MM.1S (cell line): ENCODE data around the gene F11.

Experiments used
- DNase-seq: peaks from one replicate; pipeline ENCODE4 v3.0.0-alpha.2; 2015
- H2AFZ ChIP-seq: fragments of 300-600 bp; sonication (generic); 2 replicates; pipeline ENCODE4 v1.6.0; 2016; ENCODE audit warnings: antibody characterized with exemption, low read length
- H3F3A ChIP-seq: fragments of 300-600 bp; sonication (generic); 2 replicates; pipeline ENCODE4 v1.6.1; 2016; ENCODE audit warnings: mild to moderate bottlenecking, antibody characterized with exemption, low read length, moderate library complexity, mixed read lengths; ENCODE audit not compliant: insufficient read depth
- H3K27ac ChIP-seq: fragments of 300-600 bp; sonication (generic); 2 replicates; pipeline ENCODE4 v1.5.1; 2016; ENCODE audit warnings: mild to moderate bottlenecking, low read length
- H3K27me3 ChIP-seq: fragments of 300-600 bp; sonication (generic); replicated peaks from 2 replicates; pipeline ENCODE4 v1.6.0; 2016; ENCODE audit warnings: low read length; ENCODE audit not compliant: insufficient read depth
- H3K36me3 ChIP-seq: fragments of 300-600 bp; sonication (generic); replicated peaks from 2 replicates; pipeline ENCODE4 v1.6.1; 2016; ENCODE audit warnings: mild to moderate bottlenecking, low read length, mixed read lengths; ENCODE audit not compliant: insufficient read depth
- H3K4me1 ChIP-seq: fragments of 300-600 bp; sonication (generic); 2 replicates; pipeline ENCODE4 v1.6.1; 2016; ENCODE audit warnings: low read length, mixed read lengths
- H3K4me2 ChIP-seq: fragments of 300-600 bp; sonication (generic); 2 replicates; pipeline ENCODE4 v1.6.0; 2016; ENCODE audit warnings: low read depth, low read length
- H3K4me3 ChIP-seq: fragments of 300-600 bp; sonication (generic); 2 replicates; pipeline ENCODE4 v1.5.1; 2016; ENCODE audit warnings: low read length, mixed read lengths
- H3K79me2 ChIP-seq: fragments of 300-600 bp; sonication (generic); 2 replicates; pipeline ENCODE4 v1.6.1; 2016; ENCODE audit warnings: mixed run types, low read length, mixed read lengths
- H3K9ac ChIP-seq: fragments of 300-600 bp; sonication (generic); 2 replicates; pipeline ENCODE4 v1.6.1; 2016; ENCODE audit warnings: low read length, mixed read lengths
- H3K9me2 ChIP-seq: fragments of 300-600 bp; sonication (generic); replicated peaks from 2 replicates; pipeline ENCODE4 v1.6.1; 2016; ENCODE audit warnings: mild to moderate bottlenecking, low read length, mixed read lengths; ENCODE audit not compliant: insufficient read depth
- H3K9me3 ChIP-seq: fragments of 300-600 bp; sonication (generic); replicated peaks from 2 replicates; pipeline ENCODE4 v1.6.1; 2016; ENCODE audit warnings: mild to moderate bottlenecking, low read length, mixed read lengths; ENCODE audit not compliant: insufficient read depth
- H4K20me1 ChIP-seq: fragments of 300-600 bp; sonication (generic); 2 replicates; pipeline ENCODE4 v1.6.1; 2016; ENCODE audit warnings: mild to moderate bottlenecking, low read length, moderate library complexity, mixed read lengths; ENCODE audit not compliant: insufficient read depth
- CTCF ChIP-seq: fragments of 300-600 bp; sonication (generic); IDR thresholded peaks from 2 replicates; pipeline ENCODE4 v1.5.1; 2016; ENCODE audit warnings: antibody characterized with exemption, low read length, mixed read lengths
- EZH2 ChIP-seq: fragments of 300-600 bp; sonication (generic); optimal IDR thresholded peaks from 2 replicates; pipeline ENCODE3; 2017; ENCODE audit warnings: low read depth, mild to moderate bottlenecking, antibody characterized with exemption, low read length, mixed read lengths
- EZH2phosphoT487 ChIP-seq: fragments of 300-600 bp; sonication (generic); IDR thresholded peaks from 2 replicates; pipeline ENCODE4 v1.6.1; 2018; ENCODE audit warnings: antibody characterized with exemption, low read length

The F11 gene

GRCh38 chr4:186258216-186258811, 7.7 kb upstream of the F11 start:
- Histone ChIP-seq H3K36me3 (no peaks in the 10 kb centered on the region), H3K9me3 (no peaks in the 10 kb centered on the region), H3K4me3 (peak overlapping the region; percentile 14; the same call in 1 of the 2 replicates), H3K4me1 (0 out of 2 replicates have a peak, but pooled peaks cover 3% of the 10 kb centered on the region), H3K9me2 (no peaks in the 10 kb centered on the region), H4K20me1 (no peaks in the 10 kb centered on the region), H3K9ac (no peak overlapping the region), H3F3A (no peaks in the 10 kb centered on the region), H3K79me2 (no peaks in the 10 kb centered on the region), H3K4me2 (peak overlapping the region; percentile 44), H3K27ac (peak overlapping the region; percentile 8; the same call in 1 of the 2 replicates), H2AFZ (peak overlapping the region; percentile 24; the same call in 1 of the 2 replicates), H3K27me3 (no peaks in the 10 kb centered on the region)
- peak; percentile 51 for DNase-seq
- TF ChIP-seq CTCF (no peak), EZH2 (no peak), EZH2phosphoT487 (no peak)

GRCh38 chr4:186260117-186260503, 5.9 kb upstream of the F11 start:
- no peak for TF ChIP-seq EZH2phosphoT487
- TF ChIP-seq CTCF, result no peak
- TF ChIP-seq EZH2, result no peak
- H3K4me2 ChIP-seq, result no peak overlapping the region
- no peak for DNase-seq
- no peak overlapping the region for H2AFZ ChIP-seq
- H3K36me3 ChIP-seq, result no peaks in the 10 kb centered on the region
- no peaks in the 10 kb centered on the region for H3K9me2 ChIP-seq
- no peaks in the 10 kb centered on the region for H3F3A ChIP-seq
- H3K9ac ChIP-seq, result no peak overlapping the region
- no peaks in the 10 kb centered on the region for H3K9me3 ChIP-seq
- H3K4me1 ChIP-seq, result 0 out of 2 replicates have a peak, but pooled peaks cover 3% of the 10 kb centered on the region
- no peaks in the 10 kb centered on the region for H3K27me3 ChIP-seq
- no peak overlapping the region for H3K4me3 ChIP-seq
- no peaks in the 10 kb centered on the region for H4K20me1 ChIP-seq
- H3K79me2 ChIP-seq, result no peaks in the 10 kb centered on the region
- H3K27ac ChIP-seq, result no peak overlapping the region

GRCh38 chr4:186260504-186261448, 5.2 kb upstream of the F11 start:
- Histone ChIP-seq H3F3A (no peaks in the 10 kb centered on the region), H3K4me3 (no peak overlapping the region), H3K4me2 (no peak overlapping the region), H3K9ac (no peak overlapping the region), H3K4me1 (0 out of 2 replicates have a peak, but pooled peaks cover 3% of the 10 kb centered on the region), H3K27ac (no peak overlapping the region), H3K9me3 (no peaks in the 10 kb centered on the region), H3K9me2 (no peaks in the 10 kb centered on the region), H4K20me1 (no peaks in the 10 kb centered on the region), H3K79me2 (no peaks in the 10 kb centered on the region), H3K36me3 (no peaks in the 10 kb centered on the region), H2AFZ (no peak overlapping the region), H3K27me3 (no peaks in the 10 kb centered on the region)
- DNase-seq, result no peak
- TF ChIP-seq EZH2phosphoT487 (no peak), EZH2 (no peak), CTCF (no peak)
